GM19397 (cell line): Measurements from ENCODE around the gene RPUSD4.
A peak's percentile ranks its signal among the peaks of the same experiment; 100 is the strongest.

ENCODE experiments used
- ATAC-seq: cut with Tn5 transposase; IDR thresholded peaks from one replicate; pipeline ENCODE4 v1.9.1; 2021; ENCODE audit warnings: mild to moderate bottlenecking, moderate library complexity; ENCODE audit not compliant: unreplicated experiment

The RPUSD4 gene

GRCh38 chr11:126185259-126186024 lies 26.0 kb downstream of the RPUSD4 start:
- no peak for ATAC-seq

- no peak for ATAC-seq
These were observed 28.5 kb downstream of the RPUSD4 start for GRCh38 chr11:126182787-126183445.

DNA sequence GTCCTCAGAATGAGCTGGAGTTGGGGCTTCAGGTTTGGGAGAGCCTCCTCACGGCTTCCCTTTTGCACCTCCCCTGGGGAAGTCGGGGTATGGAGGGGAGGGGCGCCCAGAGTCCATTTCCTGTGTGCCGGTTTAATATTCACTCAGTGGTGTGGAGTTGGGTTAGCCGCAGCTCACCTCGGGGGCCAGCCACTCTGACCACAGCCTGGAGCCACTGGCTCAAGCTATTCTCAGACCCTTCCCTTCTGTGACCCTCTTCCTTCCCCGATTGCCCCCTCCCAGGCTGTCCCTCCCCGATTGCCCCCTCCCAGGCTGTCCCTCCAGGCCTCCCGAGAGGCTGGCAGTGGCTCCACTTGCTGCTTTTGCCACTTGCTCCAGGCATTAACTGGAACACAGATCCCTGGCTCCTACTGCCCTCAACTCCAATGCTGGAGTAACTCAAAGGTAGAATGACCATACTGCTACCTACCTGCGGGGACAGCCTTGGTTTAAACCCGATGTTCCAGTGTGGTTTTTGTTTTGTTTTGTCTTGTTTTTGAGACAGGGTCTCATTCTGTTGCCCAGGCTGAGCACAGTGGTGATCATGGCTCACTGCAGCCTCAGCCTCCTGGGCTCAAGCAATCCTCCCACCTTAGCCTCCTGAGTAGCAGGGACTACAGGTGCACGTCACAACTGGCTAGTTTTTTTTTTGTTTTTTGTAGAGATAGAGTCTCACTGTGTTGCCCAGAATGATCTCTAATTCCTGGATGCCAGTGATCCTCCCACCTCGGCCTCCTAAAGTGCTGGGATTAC lies 29.3 kb downstream of the RPUSD4 start:
- peak; percentile 60 for ATAC-seq

DNA sequence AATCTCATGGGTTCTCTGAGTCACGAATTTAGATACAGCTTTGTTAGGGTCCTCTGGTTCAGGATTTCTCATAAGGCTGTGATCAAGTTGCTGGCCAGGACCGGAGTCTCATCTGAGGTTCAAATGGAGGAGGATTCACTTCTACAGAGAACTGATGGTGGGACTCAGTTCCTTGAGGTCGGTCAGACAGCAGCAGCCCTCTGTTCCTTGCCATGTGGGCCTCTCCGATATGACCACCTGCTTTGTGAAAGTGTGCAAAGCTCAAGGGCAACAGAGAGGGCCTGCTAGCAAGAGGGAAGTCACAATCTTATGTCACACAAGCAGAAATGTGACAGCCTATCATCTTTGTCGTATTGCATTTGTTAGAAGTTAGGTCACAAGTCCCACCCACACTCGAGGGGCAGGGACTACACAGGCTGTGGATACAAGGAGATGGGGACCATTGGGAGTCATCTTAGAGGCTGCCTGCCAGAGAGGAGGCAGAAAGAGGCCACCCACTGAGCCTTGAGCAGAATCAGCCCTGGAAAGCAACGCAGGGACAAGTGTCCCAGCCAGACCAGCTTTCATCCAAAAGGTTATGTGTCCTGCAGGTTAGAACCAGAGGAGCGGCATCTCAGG lies 34.5 kb downstream of the RPUSD4 start:
- ATAC-seq, result no peak

DNA sequence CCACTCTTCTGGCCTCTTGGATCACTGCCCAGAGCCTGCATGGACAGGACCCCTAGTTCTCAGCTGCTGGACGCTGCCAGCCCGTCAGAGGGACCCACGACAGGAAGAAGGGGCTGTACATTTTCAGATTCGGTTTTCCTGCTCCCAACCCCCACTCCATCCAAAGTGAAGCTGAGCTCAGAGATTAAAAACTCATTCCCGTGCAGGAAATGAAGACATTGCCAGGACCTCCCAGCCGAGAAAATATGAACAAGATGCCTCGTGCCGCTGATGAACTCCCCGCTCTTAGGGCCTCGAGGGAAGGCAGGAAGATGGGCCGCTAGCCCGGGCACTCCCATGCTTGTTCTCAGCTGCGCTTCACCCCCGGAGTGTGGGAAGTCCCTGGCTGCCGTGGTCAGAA lies 36.1 kb downstream of the RPUSD4 start:
- ATAC-seq, result no peak

DNA sequence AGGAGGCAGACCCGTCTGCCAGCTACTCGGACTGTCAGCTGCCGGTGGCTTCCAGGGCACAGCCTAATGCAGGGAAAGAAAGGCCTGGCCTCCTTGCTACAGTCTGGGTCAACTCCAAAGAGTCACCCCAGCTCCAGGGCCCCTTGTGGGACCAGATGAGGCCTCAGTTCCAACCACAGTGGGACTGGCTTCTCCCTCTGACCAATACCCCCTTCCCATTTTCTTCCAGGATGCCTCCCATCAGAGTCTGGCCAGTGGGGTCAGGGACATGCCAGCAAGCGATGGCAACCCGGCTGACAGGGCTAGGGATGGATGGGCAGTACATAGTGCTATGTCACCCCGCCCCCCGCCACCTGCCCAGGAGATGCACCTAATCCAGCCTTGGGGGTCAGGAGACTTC lies 36.6 kb downstream of the RPUSD4 start:
- ATAC-seq, result no peak

- no peak for ATAC-seq
These were observed 38.2 kb downstream of the RPUSD4 start for GRCh38 chr11:126173257-126173656.

DNA sequence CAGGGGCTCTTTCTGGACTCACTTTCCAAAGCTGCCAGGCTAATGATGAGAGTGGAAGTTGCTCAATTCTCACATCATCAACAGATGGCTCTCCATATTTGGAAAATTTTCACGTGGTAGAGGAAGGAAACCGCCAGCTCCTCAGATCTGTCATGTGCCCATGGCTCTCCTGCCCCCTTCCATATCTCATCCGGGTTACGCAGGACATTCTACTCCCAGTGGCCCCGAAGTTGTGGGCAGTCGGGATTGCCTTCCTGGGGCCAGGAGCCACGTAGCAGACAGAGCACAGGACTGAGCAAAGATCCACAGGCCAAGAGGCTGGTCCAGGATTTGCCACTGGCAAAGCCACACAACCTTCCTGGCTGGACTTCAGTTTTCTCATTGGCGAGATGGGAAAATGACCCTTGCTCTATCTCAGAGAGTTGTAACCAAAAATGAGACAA lies 38.8 kb downstream of the RPUSD4 start:
- no peak for ATAC-seq

DNA sequence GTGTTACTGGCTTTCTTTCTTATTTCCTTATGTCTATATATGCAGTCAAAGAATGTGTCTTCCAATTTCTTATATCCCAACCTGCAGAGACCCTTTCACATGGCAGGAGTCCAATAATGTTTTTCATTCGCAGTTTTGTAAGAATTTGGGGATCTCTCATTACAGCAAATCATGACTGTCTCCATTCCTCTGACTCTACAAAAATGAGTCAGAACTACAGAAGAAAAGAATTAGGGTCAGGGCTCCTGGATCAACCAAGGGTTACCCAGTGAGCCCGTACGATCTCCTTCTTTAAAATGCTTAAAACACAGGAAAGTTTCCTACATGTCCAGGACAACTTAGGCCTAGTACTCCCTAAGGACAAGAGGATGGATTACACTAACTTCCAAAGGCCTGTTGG lies 42.2 kb downstream of the RPUSD4 start:
- ATAC-seq, result no peak

DNA sequence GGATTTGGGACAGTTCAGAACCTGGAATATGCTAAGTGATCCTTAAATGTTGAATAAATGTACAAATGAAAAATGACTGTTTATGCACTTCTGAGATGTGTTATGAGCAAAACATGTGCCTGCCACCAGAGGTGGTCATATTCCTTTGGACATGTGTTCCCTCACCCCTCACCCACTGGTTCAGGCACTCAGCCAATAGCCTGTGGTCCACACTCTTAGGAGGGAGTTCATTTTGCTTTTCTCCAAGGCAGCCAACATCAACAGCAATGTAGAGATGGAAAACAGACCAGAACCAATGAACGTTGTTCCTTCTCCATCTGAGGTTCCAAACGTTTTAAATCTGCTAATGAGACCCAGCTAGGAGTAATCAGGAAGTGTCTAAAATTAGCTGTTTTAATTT lies 44.0 kb downstream of the RPUSD4 start:
- ATAC-seq, result no peak

DNA sequence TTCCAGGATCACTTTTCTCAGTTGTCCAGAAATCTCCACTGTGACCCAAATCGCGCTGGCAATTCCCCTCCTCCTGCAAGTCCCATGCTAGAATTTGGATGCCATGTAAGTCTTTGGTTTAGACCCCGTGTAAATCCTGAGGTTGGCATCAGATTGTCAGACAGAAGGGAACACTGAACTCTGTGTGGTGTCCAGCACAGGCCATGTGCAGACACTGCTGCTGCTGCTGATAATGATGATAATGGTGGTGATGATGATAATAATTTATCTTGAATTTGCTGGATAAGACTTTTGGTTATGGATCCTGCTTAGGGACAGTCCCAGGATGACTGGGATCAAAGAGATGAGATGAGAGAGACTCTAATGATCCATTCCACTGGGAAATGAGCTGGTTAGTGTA lies 45.0 kb downstream of the RPUSD4 start:
- no peak for ATAC-seq

GRCh38 chr11:126165757-126166156 lies 45.7 kb downstream of the RPUSD4 start:
- ATAC-seq, result no peak

DNA sequence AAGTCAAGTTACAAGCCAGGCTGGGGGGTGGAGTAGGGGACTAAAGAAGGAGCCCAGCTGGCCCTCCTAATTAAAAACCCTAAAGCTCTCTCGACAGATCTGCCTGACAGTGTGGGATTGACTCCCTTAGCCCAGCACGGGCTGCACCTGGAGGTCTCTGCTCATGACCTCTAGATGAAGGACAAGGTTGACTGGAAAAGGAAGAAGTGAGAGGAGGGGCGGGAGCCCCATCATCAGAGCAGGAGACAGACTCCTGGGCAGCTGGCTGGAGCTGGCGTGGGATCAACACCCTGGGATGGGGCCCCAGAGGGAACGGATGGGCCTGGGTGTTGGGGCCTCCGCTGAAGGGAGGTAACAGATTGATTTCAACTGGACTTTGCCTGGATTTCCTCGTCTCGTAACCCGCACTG lies 46.1 kb downstream of the RPUSD4 start:
- no peak for ATAC-seq

DNA sequence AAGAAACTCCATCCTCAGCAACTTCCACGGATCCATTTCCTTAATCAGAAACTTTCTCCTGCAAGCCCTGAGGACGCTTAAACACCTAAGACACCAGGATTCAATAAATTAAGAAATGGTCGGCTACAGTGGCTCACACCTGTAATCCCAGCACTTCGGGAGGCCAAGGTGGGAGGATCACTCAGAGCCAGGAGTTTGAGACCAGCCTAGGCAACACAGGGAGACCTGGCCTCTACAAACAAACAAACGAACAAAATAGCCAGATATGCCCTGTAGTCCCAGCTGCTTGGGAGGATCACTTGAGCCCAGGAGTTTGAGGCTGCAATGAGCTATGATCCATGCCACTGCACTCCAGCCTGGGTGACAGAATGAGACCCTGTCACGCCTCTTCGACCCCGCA lies 46.7 kb downstream of the RPUSD4 start:
- no peak for ATAC-seq

DNA sequence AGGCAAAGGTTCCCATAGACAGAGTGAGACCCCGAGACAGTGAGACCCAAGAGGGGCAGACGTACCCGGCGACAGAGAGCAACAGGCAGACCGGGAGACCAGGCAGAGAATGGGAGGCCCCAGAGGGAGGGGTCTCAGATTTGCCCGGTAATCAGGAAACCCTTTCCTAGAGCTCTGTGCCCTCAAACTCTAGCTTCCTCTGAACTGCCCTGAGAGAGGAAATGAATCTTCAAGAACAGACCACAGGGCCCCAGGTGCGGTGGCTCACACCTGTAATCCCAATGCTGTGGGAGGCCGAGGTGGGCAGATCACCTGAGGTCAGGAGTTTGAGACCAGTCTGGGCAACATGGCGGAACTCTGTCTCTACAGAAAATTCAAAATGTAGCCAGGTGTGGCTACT lies 47.7 kb downstream of the RPUSD4 start:
- ATAC-seq, result no peak

DNA sequence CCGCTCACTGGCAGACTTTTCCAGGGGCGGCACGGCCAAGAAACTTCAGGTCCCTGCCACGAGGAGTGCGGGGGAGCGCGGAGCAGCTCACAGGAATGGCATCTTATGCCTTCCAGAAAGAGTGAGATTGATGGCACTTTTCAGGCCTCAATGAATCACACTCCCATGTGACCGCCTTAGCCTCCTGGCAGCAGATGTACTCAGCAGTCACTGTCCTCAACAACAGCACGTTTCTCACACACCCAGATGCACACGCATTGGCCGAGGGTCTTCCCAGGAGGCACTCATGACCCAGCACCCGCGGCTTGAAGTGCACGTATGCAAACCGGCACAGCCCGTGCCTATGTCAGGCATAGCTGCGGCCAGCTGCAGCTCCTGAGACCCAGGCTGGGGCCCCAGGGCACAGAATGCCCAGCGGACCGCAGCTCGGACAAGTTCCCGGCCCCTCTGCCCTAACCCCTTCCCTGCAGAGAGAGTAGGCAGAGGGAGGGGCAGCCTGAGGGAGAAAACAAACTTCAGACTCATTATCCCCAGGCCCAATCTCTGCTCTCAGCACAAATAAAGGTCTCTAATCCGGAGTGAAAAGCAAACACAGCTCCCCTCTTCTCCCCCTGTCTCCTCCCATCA lies 48.3 kb downstream of the RPUSD4 start:
- no peak for ATAC-seq

DNA sequence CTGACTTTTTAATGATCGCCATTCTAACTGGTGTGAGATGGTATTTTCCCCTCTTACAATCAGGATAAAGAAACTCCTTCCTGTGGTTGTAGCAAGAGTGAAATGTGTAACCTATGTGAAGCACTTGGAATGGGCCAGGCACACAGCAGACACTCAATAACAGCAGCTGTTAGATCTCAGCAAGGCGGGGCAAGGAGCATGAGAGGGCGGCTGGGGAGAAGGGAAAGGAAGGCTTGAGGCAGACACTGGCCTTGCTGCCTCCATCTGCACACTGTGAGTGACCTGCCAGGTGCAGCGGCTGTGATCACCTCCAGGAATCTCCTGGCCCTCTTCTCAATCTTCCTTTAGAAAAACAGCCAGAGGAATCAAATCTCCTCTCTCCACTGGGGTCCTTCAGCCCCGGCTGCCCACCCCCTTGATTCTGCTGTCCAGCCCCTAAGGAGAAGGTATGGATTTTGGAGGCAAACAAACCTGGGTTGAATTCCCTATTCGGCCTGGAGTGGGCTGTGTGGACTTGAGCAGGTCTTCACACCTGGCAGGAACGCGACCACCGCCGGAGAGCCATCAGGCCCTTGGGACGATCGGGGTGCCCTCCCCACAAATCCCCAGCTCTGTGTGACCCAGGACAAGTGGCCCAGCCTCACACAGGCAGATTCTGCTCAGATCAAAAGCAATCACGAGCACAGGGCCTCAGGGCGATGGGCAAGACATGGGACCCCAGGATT lies 49.0 kb downstream of the RPUSD4 start:
- no peak for ATAC-seq

DNA sequence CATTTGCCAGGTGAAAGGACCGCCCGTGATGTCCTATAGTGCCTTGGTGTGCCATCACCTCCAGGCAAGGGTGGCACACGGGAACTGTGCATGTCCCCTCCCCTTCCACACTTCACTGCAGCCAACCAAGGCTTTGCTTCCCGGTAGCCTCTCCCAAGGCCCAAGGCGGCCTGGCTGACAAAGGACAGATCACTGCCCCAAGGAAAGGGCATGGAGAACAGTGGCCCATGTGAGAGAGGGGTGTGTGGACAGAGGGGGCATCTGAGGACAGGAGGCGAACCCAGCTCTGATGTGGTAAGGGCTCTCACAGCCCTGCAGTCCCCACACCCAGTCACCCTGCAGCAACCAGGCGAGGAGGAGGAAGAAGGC lies 50.4 kb downstream of the RPUSD4 start:
- no peak for ATAC-seq

DNA sequence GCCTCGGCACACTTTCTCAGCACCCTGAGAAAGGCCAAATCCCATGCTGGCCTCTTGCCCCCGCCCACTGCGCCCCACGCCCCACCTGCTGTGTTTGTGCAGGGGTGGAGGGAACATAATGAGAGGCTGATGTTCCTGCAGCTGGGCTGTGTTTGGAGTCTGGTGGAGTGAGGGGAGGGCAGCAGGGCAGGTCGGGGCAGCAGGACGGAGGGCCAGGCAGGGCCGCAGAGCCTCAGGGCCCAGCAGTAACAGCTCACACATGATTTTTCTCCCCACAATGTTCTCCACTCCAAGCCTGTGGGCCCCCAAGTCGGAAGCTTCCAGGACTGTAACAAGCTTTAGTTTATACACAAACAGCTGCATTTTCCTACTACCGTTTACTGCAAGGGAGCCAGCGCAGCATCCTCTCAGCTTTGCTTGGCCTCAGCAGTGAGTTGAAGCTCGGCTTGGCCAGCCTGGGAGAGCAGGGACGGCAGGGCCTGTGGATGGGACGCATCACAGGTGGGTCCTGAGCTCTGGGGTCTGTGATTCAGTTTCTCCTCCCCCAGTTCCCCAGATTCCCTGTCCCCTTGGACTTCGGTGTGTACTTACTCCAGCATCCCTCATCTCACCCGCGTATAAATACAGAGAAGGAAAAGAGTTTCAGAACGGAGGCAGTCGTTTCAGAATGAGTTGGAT lies 51.0 kb downstream of the RPUSD4 start:
- no peak for ATAC-seq
